ENCODE measurements around the gene KCNK13. TPM values are rescaled to one million over a fixed set of nuclear protein-coding genes. Genes with fewer than 3 reads are reported as not detected.
A peak's percentile ranks its signal among the peaks of the same experiment; 100 is the strongest.

KCNK13 gene
- total RNA-seq, 1 experiment from 2014 or later = 0.04 TPM

DNA sequence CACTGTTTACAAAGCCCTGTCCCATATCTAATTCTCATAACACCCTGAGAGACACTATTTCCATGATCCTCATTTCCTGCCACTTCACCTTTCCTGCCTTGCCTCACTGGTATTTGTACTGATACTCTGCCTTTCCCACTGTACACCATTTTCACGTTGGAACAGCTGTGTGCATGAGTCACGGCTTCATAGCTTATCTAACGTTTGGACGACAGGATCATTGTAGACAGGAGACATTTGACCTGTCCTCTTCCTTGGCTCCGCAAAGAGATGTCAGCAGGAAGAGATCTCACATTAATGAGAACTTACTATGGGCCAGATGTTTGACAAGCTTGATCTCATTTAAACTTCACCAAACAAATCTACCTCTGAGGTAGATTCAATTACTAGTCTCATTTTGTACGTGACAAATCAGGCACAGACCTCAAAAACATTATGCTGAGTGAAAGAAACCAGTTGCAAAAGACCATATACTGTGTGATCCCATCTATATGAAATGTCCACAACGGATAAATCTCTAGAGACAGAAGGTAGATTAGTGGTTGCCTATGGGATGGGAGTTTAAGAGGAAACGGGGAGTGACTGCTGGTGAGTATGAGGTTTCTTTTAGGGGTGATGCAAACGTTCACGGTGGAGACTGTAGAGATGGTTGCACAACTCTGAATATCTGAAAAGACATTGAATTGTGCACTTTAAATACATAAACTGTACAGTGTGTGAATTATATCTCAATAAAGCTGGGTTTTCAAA is 71.2 kb downstream of the KCNK13 start:
- peak; percentile 19 for DNase-seq (ENCODE audit: low spot score)

DNA sequence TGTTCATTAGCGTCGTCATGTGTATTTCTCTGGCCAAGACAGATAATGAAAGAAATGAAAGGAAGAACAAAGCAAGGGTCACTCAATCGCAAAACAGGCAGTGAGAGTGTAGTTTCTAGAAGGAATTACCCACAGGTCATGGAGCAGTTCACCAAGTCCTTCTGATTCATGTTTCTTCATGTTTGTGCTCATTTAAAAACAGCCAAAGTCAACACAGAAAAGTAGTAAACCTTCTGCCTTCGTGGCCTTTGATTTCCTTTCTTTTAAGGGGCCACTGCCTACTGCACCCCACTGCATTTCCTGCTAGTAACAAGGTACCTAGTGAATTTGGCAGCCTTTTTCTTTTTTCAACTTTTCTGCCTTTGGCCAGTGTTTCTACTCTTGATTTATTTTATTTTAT is 75.1 kb downstream of the KCNK13 start:
- DNase-seq (ENCODE audit: low spot score) = no peak

DNA sequence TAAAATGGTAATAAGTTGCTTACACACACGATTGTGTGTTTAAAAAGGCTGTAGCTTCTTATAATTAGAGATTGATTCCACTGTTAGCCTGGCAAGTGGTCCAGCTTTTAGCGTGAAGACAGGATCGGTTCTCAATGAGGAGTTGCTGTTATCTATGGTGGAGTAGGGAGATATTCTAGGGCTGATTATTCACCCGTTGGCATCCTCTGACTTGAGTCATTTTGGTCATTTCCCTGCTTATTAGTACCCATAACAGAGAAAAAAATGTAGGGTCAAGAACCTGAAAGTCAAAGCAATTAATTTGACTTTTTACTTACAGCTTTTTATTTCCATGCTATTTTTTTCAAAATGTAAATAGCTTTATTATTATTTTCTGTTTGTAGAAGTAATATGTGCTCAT is 76.0 kb downstream of the KCNK13 start:
- DNase-seq (ENCODE audit: low spot score) = no peak

DNA sequence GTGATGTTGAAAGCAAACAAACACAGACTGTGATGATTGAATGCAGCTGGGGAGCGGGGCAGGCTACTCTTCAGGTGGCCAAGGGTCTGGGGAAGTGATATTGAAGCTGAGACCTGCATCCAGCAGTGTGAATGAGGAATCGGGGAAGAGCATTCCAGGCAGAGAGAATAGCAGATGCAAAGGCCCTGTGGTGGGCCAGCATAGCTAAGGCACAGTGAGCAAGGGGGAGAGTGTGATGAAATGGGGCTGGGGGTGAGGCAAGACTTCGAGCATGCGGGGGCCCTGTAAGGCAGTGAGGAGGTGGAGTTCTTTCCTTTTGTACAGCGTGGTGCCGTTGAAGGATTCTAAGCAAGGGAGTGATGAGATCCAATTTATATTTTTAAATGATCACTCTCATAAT is 77.4 kb downstream of the KCNK13 start:
- no peak for DNase-seq (ENCODE audit: low spot score)

DNA sequence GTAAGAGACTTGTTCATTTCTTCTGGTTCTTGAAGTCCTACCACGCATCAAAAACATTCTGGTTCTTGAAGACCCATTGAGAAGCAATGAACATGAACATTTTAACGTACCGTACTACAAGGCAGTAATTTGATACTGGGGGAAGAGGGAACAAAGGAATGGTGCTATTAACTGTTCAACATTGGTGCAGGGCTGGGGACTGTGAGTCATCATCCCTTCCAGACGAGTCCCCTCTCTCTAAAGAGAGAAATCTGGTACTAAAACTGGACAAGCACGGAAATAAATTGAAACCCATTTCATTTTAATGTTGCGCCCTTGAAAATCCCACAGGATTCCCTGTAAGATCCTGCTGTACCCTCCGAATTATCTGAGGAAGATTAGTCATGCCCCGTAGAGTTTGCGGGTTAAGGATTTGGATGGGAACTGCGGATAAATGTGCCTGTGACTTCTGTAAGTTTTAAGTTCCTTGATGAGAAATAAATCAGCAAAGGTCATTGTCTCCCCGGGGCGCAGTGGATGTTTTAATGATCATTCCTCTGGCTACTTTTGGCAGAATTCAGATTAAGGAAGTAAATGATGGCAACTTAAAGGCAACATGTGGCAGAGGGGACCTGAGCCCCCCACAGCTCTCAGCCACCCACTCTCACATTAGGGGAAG is 78.6 kb downstream of the KCNK13 start:
- DNase-seq (ENCODE audit: low spot score) = peak; percentile 68

DNA sequence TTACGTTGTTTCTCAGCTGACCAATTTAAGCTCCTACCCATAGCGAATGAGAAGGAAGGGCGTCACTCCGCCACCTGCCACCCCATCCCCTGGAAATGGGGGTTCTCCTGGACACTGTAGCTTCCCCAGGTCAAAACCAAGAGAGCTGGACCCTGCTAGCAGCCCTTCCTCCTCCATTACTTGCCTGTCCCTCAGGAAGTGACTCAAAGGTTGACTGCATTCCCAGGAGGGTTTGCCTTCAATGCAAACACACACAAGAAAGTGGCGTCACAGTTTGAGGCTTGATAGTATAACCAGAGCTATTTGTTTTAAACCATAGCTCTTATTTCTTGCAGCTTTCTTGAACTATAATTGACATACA is 79.1 kb downstream of the KCNK13 start:
- DNase-seq (ENCODE audit: low spot score) = peak; percentile 85

DNA sequence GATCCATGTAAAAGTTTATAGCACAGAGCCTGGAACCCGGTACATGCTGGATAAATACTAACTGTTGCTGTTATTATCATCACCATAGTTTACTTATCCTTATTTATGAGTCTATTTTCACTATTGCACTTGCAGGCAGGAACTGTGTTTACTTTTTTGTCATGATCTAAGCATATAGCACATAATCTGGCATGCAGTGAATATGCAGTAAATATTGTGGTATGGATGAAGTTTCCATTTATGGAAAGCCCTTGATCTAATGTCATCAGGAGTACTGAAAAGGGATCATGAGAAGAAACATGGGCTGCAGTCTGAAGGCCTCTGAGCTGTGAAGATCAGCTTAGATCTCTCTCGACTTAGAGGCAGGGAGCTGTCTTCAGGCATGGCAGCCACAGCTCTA is 91.6 kb downstream of the KCNK13 start:
- DNase-seq (ENCODE audit: low spot score) = no peak

DNA sequence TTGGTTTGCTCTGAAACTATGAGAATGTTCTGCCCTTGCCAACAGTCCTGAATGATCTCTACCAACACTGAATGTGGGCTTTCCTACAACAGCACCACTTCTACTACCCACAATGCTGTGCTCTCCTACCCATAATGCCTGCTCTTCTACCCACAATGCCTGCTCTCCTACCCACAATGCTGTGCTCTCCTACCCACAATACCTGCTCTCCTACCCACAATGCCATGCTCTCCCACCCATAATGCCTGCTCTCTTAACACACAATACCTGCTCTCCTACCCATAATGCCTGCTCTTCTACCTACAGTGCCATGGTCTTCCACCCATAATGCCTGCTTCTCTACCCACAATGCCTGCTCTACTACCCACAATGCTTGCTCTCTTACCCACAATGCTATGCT is 92.3 kb downstream of the KCNK13 start:
- no peak for DNase-seq (ENCODE audit: low spot score)

DNA sequence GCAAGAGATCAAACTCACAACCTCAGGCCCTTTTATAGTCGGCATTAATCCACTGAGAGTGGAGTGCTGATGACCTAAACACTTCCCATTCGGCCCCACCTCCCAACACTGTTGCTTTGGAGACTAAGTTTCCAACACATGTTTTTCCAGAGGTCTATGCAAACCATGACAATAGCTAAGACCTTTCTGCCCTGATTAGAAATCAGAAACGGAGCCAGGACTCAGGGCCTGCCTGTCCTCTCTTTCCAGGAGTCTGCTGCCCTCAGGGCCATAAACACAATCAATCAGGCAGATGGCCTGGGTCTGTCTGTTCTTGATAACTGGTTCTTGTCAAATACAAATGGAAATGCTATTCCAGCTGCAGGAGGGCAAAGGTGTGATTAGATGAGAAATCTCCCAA is 97.4 kb downstream of the KCNK13 start:
- DNase-seq (ENCODE audit: low spot score) = no peak

DNA sequence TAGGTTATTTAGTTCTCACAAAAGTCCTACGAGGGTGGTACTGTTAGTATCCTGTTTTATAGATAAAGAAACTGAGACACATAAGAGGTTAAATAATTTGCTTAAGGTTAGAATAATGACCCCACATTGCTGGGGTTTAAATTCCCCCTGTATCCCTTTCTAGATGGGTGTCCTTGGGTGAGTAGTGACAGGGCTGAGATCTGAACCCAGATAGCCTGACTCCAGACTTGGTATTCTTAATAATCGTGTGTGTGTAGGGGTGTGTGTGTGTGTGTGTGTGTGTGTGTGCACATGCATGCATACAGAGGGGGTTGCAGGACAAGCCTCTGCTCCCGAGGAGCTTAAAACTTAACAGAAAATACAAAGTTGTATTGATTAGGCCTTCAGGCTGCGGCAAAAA is 97.9 kb downstream of the KCNK13 start:
- DNase-seq (ENCODE audit: low spot score) = no peak

DNA sequence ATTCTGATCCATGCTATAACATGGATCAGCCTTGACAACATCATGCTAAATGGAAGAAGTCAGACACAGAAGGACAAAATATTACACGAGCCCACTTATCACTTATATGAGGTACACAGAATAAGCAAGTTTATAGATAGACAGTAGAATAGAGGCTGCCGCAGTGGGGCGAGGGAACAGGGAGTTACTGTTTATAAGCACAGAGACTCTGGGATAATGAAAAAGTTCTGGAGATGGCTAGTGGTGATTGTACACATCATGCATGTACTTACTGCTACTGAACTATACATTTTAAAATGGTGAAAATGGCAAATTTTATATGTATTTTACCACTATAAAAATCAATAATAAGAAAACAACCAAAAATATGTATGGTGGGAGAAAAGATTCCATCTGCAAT is 99.3 kb downstream of the KCNK13 start:
- no peak for DNase-seq (ENCODE audit: low spot score)

DNA sequence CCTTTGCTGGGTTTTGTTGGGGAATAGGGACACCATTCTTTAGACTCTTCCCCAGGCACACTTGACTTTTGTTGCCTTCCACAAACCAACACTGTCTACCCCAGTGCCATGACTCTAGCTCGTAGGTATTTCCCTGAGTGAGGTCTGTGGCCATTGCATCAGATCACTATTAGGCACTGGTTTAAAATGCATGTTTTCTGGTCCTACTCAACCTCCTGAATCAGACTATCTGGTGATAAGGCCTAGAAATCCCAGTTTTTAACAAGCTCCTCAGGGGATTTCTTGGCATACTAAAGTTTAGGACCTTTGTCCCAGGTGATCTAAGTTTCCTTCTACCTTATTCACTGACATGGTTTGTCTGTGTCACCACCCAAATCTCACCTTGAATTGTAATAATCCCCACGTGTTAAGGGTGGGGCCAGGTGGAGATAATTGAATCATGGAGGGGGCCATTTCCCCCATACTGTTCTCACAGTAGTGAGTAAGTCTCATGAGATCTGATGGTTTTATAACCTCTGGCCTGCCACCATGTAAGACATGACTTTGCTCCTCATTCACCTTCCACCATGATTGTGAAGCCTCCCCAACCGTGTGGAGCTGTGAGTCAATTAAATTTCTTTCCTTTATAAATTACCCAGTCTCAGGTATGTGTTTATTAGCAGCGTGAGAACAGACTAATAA is 106.8 kb downstream of the KCNK13 start:
- DNase-seq (ENCODE audit: low spot score) = no peak

DNA sequence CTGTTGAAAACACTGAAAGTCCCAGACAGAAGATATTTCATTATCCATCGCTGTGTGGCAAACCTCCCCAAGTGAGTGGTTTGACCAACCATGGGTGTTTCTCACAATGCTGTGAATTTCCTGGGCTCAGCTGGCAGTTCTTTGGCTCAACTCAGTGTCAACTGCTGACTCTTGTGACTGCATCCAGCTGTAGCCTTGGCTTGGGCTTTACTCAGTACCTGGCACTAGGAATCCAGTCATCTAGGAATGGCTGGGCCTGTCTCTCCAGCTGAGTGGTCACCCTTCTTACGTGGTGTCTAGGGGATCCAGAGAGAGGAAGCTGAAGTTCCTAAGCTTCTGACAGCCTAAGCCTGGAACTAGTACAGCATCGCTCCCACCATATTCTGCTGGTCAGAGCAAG is 113.8 kb downstream of the KCNK13 start:
- DNase-seq (ENCODE audit: low spot score) = no peak

DNA sequence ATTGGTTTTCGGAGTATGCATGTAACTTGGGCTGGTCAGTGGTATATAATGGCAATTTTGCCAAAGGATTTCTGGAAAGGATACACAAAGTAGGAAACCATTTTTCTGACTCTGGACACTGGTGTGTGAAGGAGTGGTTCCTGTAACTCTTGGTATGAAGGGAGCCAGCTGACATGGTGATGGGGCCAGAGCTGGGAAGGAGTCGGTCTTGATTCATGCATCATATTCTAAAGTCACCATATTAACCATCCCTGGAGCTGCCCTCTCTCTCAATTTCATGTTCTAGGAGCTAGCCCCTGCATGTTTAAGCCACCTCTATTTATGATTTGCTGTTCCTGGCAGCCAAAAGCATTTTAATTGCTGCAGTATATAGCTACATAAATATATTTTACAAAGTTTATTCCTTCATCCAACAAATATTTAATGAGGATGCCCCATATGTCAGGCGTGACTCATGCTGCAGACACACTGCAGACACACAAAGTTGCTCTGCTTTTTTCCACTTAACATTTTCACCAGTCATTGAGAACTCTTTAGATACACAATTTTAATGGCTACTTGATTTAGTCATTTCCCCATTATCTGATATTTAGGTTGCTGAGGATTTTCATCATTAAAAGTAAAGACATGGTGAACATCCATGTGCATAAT is 115.9 kb downstream of the KCNK13 start:
- no peak for DNase-seq (ENCODE audit: low spot score)

DNA sequence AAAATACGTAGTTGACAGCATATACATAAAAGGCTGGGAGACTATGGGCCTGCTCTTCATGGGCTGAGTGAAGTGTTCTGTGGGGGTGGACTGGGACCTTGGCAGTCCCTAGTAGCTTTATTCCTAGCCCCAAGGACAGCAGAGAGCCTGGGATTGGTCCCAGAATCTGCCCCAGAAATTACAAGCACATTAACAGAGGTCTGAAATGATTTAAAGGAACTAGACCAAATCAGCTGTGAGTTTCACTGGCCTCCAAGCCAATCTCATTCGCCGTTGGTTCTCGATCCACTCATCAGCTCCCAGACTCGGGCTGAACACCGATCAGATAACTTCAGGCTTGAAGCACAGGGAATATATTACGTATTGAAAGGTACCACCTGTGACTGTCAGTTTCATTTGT is 117.6 kb downstream of the KCNK13 start:
- DNase-seq (ENCODE audit: low spot score) = no peak

DNA sequence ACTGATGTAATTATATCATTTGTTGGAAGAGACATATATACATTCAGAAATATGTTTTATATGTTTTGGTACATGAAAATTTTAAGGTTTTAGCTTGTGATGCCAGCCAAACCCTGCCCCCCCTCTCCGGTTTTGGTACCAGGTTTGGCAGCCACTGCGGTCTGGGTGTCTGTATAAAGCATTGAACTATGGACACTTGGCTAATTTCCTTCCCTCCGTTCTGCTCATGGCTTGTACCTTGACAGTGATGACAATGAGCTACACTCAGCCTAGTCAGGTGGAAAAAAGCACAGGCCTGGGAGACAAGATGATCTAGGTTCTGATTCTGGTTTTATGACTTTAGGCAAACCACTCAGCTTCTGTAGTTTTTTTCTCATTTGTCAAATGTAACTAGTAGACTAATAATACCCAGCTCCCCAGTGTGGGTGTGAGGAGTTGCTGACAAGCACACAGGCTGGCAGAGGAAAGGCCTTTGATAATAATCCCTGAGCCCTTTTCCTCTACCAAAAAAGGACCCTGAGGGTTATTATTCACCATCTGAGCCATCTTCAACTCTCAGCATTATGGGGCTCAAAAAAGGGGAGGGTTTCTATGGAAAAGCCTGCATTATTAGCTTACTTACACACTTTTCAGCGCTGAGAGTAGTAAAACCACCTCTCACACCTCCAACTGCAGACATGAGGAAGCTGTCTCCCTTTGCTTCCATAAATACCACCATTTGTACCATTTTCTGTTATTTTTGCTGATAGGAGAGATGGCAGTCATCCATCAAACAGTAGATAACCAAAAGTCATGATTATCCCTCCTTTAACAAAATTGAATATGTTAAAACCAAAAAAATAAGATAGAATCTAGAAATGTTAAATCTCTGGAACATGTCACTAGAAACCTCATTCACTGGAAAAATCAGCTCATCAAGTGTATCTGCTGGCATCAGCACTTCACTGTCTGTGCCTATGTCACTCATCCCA is 118.3 kb downstream of the KCNK13 start:
- DNase-seq (ENCODE audit: low spot score) = no peak

DNA sequence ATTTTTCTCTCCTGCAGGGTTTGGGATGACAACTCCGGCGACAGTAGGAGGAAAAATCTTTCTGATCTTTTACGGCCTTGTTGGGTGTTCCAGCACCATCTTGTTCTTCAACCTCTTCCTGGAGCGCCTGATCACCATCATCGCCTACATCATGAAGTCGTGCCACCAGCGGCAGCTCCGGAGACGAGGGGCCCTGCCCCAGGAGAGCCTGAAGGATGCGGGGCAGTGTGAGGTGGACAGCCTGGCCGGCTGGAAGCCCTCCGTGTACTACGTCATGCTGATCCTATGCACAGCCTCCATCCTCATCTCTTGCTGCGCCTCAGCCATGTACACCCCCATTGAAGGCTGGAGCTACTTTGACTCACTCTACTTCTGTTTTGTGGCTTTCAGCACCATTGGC is 122.3 kb downstream of the KCNK13 start:
- DNase-seq (ENCODE audit: low spot score) = no peak

DNA sequence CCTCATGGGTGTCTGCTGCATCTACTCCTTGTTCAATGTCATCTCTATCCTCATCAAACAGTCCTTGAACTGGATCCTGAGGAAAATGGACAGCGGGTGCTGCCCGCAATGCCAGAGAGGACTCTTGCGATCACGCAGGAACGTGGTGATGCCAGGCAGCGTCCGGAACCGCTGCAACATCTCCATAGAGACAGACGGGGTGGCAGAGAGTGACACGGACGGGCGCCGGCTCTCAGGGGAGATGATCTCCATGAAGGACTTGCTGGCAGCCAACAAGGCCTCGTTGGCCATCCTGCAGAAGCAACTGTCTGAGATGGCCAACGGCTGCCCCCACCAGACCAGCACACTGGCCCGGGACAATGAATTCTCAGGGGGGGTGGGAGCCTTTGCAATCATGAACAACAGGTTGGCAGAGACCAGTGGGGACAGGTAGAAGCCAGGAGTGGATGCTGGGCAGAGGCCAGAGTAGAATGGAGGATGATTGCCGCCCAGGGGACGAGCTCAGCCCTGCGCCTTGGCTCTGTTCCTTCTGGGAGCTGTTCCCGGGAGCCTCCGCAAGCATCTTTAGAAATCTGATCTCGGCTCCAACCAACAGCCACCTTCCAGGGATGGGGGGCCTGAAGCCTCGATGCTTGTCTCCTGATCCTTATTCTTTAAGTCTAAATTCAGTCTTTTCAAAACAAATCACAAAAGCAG is 122.9 kb downstream of the KCNK13 start:
- no peak for DNase-seq (ENCODE audit: low spot score)

DNA sequence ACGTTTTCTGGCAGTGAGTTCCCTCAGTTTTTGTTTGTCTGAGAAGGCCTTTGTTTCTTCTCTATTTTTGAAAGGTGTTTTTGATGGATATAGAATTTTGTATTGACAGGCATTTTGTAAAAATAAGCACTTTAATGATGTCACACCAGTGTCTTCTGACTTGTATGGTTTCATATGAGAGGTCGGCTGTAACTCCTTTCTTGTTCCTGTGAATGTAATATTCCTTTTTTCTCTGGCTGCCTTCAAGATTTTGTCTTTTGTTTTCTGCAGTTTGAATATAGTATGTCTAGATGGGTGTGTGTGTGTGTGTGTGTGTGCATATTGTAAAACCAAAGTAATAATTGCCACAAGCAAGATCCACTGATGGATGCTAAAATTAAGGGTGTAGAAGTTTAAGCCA is 126.8 kb downstream of the KCNK13 start:
- DNase-seq (ENCODE audit: low spot score) = no peak

DNA sequence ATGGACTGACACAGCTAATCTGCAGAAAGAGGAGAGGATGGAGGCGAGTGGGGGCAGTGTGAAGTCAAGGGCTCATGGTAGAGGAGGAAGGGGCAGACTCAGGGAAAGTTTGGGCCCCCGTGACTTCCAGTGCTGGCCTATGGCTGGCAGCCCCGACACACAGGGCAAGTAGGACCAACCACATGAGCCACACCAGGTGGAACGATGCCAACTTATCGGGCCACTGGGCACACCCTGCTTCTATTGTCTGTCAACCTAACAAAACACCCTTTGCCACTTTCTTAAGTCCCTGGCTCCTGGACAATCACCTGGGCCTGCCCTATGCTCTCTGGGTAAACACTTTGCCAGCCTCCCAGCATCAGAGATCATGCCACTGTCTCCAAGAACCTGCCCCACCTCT is 129.4 kb downstream of the KCNK13 start:
- DNase-seq (ENCODE audit: low spot score) = no peak

DNA sequence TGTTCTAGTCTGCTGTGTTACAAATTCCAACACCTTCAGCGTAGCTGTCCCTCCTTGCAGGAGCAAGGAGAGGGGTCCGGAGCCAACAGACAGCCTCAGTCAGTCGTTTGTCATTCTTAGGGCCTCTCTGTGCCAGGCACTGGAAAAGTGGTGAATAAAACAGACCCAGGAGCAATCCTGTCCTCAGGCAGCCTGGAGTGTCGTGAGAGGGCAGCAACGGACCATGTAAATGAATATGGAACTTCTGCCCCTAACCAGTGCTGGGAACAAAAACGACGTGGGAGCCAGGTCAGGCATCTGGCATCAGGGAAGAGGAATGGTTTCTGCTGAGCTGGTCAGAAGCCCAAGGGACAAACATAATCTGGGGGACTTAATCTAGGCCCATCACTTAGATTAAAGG is 129.8 kb downstream of the KCNK13 start:
- no peak for DNase-seq (ENCODE audit: low spot score)

All from H4 (cell line).